GM19395 (cell line): ENCODE measurements around the gene TRMT1L.

Source experiments
- ATAC-seq: cut with Tn5 transposase; IDR thresholded peaks from one replicate; pipeline ENCODE4 v1.9.1; 2021; ENCODE audit warnings: mild to moderate bottlenecking, moderate library complexity; ENCODE audit not compliant: unreplicated experiment

Gene TRMT1L

GRCh38 chr1:185132534-185132933, 24.2 kb downstream of the TRMT1L start:
- no peak for ATAC-seq

- ATAC-seq, result no peak
These were observed 27.0 kb downstream of the TRMT1L start for GRCh38 chr1:185129708-185130107.

- ATAC-seq, result no peak
These were observed 44.4 kb downstream of the TRMT1L start for GRCh38 chr1:185112356-185112755.

- no peak for ATAC-seq
These were observed 44.9 kb downstream of the TRMT1L start for GRCh38 chr1:185111873-185112272.

GRCh38 chr1:185110145-185110544, 46.6 kb downstream of the TRMT1L start:
- no peak for ATAC-seq

- ATAC-seq, result no peak
These were observed 48.4 kb downstream of the TRMT1L start for GRCh38 chr1:185108321-185108720.

GRCh38 chr1:185105121-185105520, 51.6 kb downstream of the TRMT1L start:
- no peak for ATAC-seq

- no peak for ATAC-seq
These were observed 52.7 kb downstream of the TRMT1L start for GRCh38 chr1:185104083-185104482.

GRCh38 chr1:185096531-185096930, 60.2 kb downstream of the TRMT1L start:
- ATAC-seq, result no peak

- ATAC-seq, result no peak
These were observed 62.0 kb downstream of the TRMT1L start for GRCh38 chr1:185094761-185095160.

GRCh38 chr1:185091480-185091879, 65.3 kb downstream of the TRMT1L start:
- ATAC-seq, result no peak

- no peak for ATAC-seq
These were observed 69.0 kb downstream of the TRMT1L start for GRCh38 chr1:185087746-185088145.

- no peak for ATAC-seq
These were observed 69.7 kb downstream of the TRMT1L start for GRCh38 chr1:185087101-185087500.

- ATAC-seq, result no peak
These were observed 72.9 kb downstream of the TRMT1L start for GRCh38 chr1:185083818-185084217.

- ATAC-seq, result no peak
These were observed 76.3 kb downstream of the TRMT1L start for GRCh38 chr1:185080422-185080821.

- no peak for ATAC-seq
These were observed 79.4 kb downstream of the TRMT1L start for GRCh38 chr1:185077374-185077773.

- no peak for ATAC-seq
These were observed 81.3 kb downstream of the TRMT1L start for GRCh38 chr1:185075476-185075875.

GRCh38 chr1:185074307-185074706, 82.4 kb downstream of the TRMT1L start:
- ATAC-seq, result no peak

GRCh38 chr1:185073725-185074124, 83.0 kb downstream of the TRMT1L start:
- no peak for ATAC-seq

GRCh38 chr1:185070051-185070450, 86.7 kb downstream of the TRMT1L start:
- no peak for ATAC-seq

- ATAC-seq, result no peak
These were observed 87.5 kb downstream of the TRMT1L start for GRCh38 chr1:185069202-185069772.

GRCh38 chr1:185068341-185068740, 88.4 kb downstream of the TRMT1L start:
- ATAC-seq, result no peak
